HG03045 (cell line): ENCODE data around the gene WDR81.
"Not testable (repeated sequence)": the region's sequence is repeated elsewhere in the genome, so short reads cannot be mapped to it uniquely, and the experiment has no call there.

Experiments
- ATAC-seq: cut with Tn5 transposase; IDR thresholded peaks from one replicate; pipeline ENCODE4 v1.9.1; 2021; ENCODE audit warnings: mild to moderate bottlenecking, moderate library complexity; ENCODE audit not compliant: unreplicated experiment

The WDR81 gene

DNA sequence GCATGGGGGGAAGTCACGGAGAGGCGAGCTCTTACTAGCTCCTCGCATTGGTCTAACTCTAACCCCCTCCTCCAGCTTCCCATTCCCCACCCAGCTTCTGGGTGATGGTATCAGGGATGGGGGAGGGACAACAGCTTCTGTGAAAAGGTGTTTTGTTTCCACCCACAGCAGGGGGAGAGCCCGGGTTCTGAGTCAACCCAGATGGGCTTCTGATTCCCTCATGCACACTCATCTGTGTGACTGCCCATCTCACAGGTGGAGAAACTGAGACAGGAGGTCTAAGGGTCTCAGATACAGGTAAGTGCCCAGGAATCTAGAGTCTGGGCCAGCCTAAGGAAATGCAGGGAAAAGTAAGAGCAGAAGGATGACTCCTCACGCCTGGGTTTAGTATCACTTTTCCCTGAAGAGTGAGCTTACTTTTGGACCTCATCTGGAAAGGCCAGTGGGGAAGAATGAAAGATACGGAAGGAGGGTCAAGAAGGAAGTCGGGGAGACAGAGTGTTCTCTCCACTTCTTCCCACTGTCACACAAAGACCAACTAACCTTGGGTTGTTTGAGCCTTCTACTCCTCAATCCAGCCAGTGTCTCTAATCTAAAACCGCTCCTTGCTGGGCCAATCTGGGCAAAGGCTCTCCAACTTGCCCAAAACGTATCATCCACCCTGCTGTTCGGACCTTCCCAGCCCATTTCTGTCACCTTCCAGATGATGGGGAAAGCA is 11.2 kb upstream of the WDR81 start:
- ATAC-seq, result no peak

DNA sequence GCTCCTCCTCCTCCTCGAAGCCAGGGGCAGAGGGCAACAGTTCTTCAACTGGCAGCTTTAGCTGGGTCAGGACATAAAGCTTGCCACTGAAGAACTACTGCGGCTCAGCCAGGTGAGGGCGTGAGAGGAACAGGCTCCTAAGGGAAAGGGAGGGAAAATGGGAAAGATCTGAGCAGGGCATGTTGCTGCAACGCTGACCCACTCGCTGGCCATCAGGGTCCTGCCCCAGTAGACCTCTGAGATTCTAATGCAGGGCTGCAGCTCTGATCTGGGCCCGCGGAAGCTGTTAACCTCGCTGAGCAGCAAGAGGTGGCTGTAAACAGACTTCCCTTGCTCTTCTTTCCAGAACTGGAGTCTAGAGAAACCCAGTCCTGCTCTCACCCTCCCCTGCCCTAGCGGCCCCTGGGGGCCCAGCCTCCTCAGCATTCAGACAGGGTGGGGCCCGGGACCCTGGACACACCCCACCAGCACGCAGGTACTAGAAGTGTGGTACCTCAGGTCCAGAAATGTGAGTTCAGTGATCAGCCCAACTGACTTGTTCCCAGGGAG is 10.6 kb upstream of the WDR81 start:
- no peak for ATAC-seq

DNA sequence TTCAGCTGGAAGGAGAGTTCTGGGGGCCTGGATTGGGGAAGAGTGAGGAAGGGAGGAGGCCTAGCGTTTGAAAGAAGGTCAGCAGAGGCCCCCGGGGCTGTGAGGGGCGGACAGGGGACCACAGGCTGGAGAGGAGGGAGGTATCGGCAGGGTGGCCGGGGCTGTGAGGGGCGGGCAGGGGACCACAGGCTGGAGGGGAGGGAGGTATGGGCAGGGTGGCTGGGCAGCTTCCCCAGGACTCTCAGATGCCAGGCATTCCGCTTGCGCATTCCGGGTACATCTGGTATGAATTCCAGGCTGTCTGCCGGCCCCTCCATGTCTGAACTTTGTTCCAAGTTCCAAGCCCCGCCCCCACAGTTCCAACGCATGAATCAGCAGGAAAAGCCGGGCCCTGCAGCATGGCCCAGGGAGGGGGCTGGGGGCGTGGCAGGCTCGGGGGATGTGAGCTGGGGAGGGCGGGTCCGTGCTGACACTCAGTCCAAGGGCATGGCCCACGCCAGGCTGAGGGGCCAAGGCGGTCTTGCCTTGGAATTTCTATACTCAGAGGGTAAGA is 10.0 kb upstream of the WDR81 start:
- ATAC-seq, result no peak

DNA sequence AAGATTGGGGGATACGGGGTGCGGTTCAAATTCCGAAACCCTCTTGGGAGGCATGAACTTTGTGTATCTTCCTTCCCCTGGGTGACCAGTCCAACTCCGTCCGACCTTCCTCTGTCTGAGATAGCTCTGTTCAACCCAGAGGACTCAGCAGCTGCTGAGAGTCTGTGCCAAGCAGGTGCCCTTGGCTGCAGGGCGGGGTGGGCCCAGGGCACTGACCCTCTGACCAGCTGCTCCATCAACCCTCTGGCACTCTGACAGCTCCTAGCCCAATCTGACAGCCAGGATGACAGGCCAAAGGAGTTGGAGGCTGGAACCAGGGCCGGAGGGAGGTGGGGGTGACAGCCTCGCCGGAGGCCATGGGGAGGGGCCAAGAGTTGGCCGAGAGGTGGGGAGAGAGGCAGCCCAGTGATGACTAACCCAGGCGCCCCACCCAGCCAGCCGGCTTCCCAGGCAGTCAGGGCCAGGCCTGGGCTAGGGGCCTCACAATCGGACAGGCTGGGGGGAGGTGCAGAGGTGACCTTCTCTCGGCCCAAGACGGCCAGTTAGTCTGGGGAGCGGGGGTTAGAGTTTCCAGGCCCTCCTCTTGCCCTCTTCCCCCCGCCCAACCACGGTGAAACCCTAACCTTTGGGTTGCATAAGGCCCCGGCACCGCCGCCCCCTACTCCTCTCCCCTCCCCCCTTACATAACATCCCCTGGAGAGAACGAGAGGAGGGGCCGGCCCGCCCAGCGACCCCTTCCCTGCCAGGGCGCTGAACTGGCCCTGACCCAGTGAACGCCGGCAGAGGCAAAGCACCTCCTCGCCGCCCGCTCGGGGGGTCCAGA is 9.3 kb upstream of the WDR81 start:
- ATAC-seq, result no peak

DNA sequence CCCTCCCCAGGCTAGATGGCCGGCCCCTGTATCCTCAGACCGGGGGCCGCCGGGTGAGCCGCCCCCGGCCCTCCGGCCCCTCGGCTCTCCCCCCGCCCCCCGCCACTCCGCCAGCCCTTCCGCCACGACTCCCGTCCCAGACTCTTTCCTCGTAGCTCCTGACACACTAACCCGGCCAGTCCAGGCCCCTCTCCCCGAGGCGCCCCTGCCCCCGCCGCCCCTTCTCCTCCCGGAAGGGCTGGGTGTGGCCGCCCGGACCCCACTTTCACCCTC is 8.8 kb upstream of the WDR81 start:
- ATAC-seq, result no peak

DNA sequence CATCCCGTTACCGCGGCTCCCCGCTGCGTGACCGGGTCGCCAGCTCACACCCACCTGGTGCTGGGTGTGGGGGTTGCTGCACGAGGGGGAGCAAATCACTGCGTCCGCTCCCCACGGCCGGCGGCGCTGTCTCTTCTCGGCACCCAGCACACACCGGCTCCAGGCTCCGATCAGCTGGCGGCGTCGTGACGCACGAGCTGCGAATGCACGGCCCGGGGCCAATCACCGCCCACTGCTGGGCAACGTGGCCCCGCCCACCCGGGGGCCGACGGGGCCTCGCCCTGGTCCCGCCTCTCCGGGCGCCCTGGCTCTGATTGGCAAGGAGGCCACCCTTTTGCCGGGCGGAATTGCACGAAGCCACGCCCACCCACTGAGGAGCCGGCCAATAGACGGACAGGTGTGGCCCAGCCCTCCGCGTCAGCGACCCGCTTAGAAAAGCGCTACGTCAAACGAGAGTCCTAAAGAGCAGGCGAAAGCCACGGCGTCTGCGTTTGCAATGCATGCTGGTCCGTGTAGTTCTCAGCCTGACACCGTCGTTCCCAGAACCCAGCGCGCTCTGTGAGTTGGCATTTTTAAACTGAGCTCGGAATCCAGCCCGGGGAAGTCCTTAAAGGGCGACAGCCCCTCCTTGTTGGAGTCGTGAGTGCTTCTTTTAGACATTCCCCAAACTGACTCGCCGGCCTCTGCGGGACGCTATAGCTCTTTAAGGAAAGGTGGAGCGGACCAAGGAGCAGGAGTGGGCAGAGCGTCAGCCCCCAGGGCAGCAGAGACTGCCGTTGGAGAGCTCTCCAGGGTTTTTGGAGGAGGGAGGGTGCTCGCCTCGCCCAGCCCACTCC is 8.2 kb upstream of the WDR81 start:
- peak; percentile 75 for ATAC-seq

DNA sequence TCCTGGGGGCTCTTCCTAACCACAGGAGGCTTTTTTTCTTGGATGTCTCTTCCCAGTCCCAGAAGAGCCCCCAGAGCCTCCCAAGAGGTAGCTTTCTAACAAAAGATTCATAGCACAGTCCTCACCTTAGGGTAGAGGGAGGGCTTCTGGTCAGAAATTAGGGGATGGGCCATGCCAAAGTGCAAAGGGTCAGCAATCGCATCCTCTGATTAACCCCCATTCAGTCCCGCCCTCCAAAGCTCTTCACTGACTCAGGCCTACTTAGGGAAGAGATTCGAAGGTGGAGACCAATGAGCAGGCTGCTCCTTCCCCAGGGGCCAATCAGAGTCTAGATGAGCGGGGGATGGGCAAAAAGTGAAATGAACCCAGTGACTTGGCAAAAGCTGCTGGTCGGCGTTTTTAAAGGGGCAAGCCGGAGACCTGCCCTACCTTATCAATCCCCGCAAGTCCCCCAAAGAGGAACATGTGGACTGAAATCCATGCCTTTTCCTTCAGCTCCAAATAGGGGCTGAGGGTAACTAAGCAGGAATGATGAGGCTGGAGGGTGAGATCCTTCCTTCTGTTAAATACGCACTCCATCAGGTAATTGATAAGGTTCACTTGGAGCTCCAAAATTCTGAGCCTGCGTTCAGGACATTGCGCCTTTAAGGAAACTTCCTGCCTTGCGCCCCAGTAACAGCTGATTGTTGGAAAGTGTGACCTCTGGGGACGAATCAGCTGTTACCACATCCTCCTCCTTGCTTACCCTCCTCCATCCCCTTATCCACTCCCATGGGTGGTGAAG is 7.4 kb upstream of the WDR81 start:
- peak; percentile 40 for ATAC-seq

DNA sequence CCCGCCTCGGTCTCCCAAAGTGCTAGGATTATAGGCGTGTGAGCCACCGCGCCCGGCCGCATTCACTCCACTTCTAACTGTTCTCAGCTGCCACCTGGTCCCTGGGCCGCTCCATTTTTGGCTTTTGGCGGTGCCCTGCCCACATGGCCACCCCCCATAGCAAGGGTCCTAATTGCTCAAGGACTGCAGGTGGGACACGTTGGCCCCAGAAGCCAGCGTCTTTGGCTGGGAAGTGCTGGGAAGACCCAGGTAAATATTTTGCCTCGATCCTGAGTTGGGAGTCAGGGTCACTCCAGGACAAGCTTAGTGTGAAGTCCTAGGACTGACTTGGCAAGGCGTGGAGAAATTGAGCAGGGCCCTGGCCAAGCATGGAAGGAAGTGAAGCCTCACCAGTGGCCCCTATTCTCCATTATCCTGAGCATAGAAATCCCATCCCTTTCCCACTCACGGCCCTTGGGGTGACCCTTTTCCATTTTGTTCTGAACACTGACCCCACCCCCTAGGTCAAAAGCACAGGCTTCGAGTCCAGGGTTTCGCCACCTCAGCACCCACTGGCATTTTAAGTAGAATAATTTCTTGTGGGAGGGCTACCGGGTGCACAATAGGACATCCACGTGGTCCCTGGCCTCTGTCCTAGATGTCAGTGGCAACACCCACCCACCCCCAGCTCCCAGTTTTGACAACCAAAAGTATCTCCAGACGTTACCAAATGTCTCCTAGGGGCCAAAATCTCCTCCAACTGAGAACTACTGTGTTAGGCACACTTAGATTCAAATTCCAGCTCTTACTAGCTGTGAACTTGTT is 5.9 kb upstream of the WDR81 start:
- no peak for ATAC-seq

DNA sequence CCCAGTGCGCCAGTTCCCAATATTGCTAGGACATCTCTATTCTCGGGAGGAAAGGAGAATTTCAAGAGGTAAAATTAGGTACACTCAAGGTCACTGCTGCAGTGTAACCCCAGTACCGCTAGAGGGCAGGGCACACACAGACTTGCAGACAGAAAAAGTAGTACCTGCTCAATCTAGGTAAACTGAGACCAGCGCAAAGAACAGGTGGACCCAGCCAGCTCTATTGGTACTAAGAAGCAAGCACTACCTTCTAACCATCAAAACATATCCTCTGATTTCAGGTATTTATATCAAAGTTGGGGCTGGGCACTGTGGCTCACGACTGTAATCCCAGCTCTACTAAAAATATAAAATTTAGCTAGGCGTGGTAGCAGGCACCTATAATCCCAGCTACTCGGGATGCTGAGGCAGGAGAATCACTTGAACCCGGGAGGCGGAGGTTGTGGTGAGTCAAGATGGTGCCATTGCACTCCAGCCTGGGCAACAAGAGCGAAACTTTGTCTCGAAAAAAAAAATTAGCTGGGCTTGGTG is 3.6 kb upstream of the WDR81 start:
- no peak for ATAC-seq

DNA sequence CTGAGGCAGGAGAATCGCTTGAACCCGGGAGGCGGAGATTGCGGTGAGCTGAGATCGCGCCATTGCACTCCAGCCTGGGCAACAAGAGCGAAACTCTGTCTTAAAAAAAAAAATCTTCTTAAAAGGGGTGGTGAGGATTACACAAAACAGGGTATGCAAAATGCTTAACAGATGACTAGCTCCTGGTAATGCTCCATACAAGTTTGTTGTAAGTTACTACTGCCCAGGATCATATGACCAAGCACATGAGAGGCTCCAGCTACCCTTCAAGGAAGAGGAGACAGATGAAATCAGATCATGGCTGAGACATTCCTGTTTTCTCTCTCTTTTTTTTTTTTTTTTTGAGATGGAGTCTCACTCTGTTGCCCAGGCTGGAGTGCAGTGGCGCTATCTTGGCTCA is 2.5 kb upstream of the WDR81 start:
- ATAC-seq, result not testable (repeated sequence)

DNA sequence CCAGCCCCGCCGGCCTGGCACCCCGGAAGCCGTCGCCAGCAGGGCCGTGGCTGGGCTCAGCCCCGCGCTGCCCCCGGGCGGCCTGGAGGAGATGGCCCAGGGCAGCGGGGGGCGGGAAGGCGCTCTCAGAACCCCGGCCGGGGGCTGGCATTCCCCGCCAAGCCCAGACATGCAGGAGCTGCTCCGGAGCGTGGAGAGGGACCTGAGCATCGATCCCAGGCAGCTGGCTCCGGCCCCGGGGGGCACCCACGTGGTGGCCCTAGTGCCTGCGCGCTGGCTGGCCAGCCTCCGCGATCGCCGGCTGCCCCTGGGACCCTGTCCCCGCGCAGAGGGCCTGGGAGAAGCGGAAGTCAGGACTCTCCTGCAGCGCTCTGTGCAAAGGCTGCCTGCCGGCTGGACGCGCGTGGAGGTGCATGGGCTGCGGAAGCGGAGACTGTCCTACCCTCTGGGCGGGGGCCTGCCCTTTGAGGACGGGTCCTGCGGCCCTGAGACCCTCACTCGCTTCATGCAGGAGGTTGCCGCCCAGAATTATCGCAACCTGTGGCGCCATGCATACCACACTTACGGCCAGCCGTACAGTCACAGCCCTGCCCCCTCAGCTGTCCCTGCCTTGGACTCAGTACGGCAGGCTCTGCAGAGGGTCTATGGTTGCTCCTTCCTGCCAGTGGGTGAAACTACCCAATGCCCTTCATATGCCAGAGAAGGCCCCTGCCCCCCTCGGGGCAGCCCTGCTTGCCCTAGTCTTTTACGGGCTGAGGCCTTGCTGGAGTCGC is 551 bp downstream of the WDR81 start:
- ATAC-seq, result peak; percentile 34

DNA sequence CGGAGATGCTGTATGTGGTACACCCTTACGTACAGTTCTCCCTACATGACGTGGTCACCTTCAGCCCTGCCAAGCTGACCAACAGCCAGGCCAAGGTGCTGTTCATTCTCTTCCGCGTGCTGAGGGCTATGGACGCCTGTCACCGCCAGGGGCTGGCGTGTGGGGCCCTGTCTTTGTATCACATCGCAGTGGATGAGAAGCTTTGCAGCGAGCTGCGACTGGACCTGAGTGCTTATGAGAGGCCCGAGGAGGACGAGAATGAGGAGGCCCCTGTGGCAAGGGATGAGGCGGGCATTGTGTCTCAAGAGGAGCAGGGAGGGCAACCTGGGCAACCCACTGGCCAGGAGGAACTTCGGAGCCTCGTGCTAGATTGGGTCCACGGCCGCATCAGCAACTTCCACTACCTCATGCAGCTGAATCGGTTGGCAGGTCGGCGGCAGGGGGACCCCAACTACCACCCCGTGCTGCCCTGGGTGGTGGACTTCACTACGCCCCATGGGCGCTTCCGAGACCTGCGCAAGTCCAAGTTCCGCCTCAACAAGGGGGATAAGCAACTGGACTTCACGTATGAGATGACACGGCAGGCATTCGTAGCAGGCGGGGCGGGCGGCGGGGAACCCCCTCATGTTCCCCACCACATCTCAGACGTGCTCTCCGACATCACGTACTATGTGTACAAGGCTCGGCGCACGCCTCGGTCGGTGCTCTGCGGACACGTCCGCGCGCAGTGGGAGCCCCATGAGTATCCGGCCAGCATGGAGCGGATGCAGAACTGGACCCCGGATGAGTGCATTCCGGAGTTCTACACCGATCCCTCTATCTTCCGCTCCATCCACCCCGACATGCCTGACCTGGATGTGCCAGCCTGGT is 1.4 kb downstream of the WDR81 start:
- no peak for ATAC-seq

DNA sequence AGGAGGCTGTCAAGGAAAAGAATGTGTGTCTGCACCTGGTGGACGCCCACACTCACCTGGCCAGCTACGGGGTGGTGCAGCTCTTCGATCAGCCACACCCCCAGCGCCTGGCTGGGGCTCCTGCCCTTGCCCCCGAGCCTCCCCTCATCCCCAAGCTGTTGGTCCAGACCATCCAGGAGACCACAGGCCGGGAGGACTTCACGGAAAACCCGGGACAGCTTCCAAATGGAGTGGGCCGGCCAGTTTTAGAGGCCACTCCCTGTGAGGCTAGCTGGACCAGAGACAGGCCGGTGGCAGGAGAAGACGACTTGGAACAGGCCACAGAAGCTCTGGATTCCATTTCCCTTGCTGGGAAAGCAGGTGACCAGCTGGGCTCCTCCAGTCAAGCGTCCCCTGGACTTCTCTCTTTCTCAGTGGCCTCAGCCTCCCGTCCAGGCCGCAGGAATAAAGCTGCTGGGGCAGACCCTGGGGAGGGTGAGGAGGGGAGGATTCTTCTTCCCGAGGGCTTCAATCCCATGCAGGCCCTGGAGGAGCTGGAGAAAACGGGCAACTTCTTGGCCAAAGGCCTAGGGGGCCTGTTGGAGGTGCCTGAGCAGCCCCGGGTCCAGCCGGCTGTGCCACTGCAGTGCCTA is 2.2 kb downstream of the WDR81 start:
- ATAC-seq, result no peak

DNA sequence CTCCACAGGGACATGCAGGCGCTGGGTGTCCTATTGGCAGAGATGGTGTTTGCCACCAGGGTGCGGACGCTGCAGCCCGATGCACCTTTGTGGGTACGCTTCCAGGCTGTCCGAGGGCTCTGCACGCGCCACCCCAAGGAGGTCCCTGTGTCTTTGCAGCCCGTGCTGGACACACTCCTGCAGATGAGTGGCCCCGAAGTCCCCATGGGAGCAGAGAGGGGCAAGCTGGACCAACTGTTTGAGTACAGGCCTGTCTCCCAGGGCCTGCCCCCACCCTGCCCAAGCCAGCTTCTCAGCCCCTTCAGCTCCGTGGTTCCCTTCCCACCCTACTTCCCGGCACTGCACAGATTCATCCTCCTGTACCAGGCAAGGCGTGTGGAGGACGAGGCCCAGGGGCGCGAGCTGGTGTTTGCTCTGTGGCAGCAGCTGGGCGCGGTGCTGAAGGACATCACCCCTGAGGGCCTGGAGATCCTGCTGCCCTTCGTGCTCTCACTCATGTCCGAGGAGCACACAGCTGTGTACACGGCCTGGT is 2.8 kb downstream of the WDR81 start:
- ATAC-seq, result no peak

DNA sequence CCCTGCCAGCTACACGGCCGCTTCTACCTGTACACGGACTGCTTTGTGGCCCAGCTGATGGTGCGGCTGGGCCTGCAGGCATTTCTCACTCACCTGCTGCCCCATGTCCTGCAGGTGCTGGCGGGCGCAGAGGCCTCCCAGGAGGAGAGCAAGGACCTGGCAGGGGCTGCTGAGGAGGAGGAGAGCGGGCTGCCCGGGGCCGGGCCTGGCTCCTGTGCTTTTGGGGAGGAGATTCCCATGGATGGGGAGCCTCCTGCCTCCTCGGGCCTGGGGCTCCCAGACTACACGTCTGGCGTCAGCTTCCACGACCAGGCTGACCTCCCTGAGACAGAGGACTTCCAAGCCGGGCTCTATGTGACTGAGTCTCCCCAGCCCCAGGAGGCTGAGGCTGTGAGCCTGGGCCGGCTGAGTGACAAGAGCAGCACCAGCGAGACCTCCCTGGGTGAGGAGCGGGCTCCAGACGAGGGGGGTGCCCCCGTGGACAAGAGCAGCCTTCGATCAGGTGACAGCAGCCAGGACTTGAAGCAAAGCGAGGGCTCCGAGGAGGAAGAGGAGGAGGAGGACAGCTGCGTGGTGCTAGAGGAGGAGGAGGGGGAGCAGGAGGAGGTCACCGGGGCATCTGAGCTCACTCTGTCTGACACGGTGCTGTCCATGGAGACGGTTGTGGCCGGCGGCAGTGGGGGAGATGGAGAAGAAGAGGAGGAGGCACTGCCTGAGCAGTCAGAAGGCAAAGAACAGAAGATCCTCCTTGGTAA is 3.5 kb downstream of the WDR81 start:
- no peak for ATAC-seq

DNA sequence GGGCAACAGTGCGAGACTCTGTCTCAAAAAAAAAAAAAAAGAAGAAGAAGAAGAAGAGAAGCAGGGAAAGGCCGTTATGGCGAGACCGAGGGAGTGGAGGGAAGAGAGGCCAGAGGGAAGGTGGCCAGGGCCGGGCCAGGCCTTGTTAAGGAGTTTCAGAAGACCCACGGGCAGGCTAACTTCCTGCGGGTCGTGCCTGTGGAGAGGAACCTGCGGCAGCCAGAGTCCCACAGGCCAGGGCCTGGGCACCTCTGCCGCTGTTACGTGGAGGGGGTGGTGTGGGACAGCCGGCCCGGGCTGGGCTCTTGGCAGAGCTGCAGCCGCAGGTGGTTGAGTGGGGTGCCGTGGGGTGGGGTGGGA is 5.4 kb downstream of the WDR81 start:
- ATAC-seq, result no peak
